Measurements from ENCODE around the gene TMEM37.

The TMEM37 gene

GRCh38 chr2:119434664-119435063 is 3.0 kb downstream of the TMEM37 start:
- Mint-ChIP-seq H3K27me3 (ENCODE audit: low read depth, poor library complexity) (peaks cover 17% of the 10 kb centered on the region), H3K4me3 (no peak overlapping the region), H3K27ac (no peak overlapping the region), H3K36me3 (ENCODE audit: low read depth) (peaks cover 4% of the 10 kb centered on the region), H3K9me3 (no peaks in the 10 kb centered on the region), H3K4me1 (peaks cover 69% of the 10 kb centered on the region)
- DNase-seq, result no peak
- TF ChIP-seq, protein P1, sequence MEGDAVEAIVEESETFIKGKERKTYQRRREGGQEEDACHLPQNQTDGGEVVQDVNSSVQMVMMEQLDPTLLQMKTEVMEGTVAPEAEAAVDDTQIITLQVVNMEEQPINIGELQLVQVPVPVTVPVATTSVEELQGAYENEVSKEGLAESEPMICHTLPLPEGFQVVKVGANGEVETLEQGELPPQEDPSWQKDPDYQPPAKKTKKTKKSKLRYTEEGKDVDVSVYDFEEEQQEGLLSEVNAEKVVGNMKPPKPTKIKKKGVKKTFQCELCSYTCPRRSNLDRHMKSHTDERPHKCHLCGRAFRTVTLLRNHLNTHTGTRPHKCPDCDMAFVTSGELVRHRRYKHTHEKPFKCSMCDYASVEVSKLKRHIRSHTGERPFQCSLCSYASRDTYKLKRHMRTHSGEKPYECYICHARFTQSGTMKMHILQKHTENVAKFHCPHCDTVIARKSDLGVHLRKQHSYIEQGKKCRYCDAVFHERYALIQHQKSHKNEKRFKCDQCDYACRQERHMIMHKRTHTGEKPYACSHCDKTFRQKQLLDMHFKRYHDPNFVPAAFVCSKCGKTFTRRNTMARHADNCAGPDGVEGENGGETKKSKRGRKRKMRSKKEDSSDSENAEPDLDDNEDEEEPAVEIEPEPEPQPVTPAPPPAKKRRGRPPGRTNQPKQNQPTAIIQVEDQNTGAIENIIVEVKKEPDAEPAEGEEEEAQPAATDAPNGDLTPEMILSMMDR (IDR thresholded peaks at IDR 0.05), result no peak

- no peak overlapping the region for H3K4me3 Mint-ChIP-seq
- H3K36me3 Mint-ChIP-seq (ENCODE audit: low read depth), result peaks cover 4% of the 10 kb centered on the region
- peaks cover 14% of the 10 kb centered on the region for H3K27me3 Mint-ChIP-seq (ENCODE audit: low read depth, poor library complexity)
- TF ChIP-seq, protein P1 (IDR thresholded peaks at IDR 0.05), result no peak
- peaks cover 62% of the 10 kb centered on the region for H3K4me1 Mint-ChIP-seq
- no peaks in the 10 kb centered on the region for H3K9me3 Mint-ChIP-seq
- DNase-seq, result no peak
- peak overlapping the region; percentile 68 for H3K27ac Mint-ChIP-seq
These were observed 3.7 kb downstream of the TMEM37 start for GRCh38 chr2:119435081-119435952.

DNA sequence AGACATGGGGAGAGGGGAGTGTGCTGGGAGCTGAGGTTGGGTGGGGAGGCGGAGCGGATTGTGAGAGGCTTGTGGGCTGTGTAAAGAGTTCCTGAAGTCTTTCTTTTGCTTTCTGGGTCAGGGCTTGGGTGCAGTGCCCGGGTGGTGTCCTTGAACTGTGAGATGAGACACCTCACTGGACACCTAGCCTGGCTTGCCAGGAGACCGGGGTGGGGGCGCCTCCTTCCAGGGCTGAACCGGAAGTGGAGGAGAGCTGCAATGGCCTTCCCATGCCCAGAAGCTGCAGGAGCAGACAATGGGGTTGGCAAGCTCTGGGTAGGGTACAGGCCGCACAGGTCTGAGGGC is 4.3 kb downstream of the TMEM37 start:
- H3K4me1 Mint-ChIP-seq, result peaks cover 56% of the 10 kb centered on the region
- no peak overlapping the region for H3K4me3 Mint-ChIP-seq
- DNase-seq, result no peak
- no peaks in the 10 kb centered on the region for H3K9me3 Mint-ChIP-seq
- peak overlapping the region; percentile 68 for H3K27ac Mint-ChIP-seq
- H3K36me3 Mint-ChIP-seq (ENCODE audit: low read depth), result peaks cover 4% of the 10 kb centered on the region
- TF ChIP-seq, protein P1 (IDR thresholded peaks at IDR 0.05), result no peak
- H3K27me3 Mint-ChIP-seq (ENCODE audit: low read depth, poor library complexity), result peaks cover 14% of the 10 kb centered on the region

DNA sequence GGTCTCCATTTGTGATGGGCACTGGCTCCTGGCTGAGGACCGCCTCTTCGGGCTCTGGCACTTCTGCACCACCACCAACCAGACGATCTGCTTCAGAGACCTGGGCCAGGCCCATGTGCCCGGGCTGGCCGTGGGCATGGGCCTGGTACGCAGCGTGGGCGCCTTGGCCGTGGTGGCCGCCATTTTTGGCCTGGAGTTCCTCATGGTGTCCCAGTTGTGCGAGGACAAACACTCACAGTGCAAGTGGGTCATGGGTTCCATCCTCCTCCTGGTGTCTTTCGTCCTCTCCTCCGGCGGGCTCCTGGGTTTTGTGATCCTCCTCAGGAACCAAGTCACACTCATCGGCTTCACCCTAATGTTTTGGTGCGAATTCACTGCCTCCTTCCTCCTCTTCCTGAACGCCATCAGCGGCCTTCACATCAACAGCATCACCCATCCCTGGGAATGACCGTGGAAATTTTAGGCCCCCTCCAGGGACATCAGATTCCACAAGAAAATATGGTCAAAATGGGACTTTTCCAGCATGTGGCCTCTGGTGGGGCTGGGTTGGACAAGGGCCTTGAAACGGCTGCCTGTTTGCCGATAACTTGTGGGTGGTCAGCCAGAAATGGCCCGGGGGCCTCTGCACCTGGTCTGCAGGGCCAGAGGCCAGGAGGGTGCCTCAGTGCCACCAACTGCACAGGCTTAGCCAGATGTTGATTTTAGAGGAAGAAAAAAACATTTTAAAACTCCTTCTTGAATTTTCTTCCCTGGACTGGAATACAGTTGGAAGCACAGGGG is 5.5 kb downstream of the TMEM37 start:
- Mint-ChIP-seq H3K4me1 (peaks cover 48% of the 10 kb centered on the region), H3K9me3 (no peaks in the 10 kb centered on the region)

DNA sequence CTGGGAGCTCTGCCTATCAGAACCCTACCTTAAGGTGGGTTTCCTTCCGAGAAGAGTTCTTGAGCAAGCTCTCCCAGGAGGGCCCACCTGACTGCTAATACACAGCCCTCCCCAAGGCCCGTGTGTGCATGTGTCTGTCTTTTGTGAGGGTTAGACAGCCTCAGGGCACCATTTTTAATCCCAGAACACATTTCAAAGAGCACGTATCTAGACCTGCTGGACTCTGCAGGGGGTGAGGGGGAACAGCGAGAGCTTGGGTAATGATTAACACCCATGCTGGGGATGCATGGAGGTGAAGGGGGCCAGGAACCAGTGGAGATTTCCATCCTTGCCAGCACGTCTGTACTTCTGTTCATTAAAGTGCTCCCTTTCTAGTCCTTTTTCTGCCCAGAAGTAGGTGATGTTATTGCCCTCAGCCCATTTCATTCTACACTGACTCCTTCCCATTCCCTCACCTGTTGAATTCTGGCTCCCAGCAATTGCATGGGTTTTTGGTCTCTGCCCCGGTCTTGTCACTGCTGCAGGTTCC is 6.5 kb downstream of the TMEM37 start:
- Mint-ChIP-seq H3K27ac (no peak overlapping the region), H3K4me3 (no peak overlapping the region), H3K4me1 (peaks cover 38% of the 10 kb centered on the region), H3K27me3 (ENCODE audit: low read depth, poor library complexity) (peaks cover 6% of the 10 kb centered on the region), H3K36me3 (ENCODE audit: low read depth) (peaks cover 4% of the 10 kb centered on the region), H3K9me3 (no peaks in the 10 kb centered on the region)
- TF ChIP-seq, protein P1 (IDR thresholded peaks at IDR 0.05), result no peak
- DNase-seq, result no peak

More for the DNA sequence above, 5.5 kb downstream of the TMEM37 start:
- no peak for DNase-seq
- no peak overlapping the region for H3K4me3 Mint-ChIP-seq
- TF ChIP-seq, protein P1 (IDR thresholded peaks at IDR 0.05), result no peak
- H3K27me3 Mint-ChIP-seq (ENCODE audit: low read depth, poor library complexity), result peaks cover 11% of the 10 kb centered on the region
- H3K27ac Mint-ChIP-seq, result no peak overlapping the region
- H3K36me3 Mint-ChIP-seq (ENCODE audit: low read depth), result peaks cover 4% of the 10 kb centered on the region
